OCI-LY7 (cell line): ENCODE measurements around the gene RUFY2.

Experiments used
- CTCF ChIP-seq: fragments of 200-600 bp; sonication (generic); conservative IDR thresholded peaks from 2 replicates; pipeline ENCODE4 v1.5.1; 2014; ENCODE audit warnings: mild to moderate bottlenecking, antibody characterized with exemption, low read length, moderate library complexity, mixed read lengths
- EZH2phosphoT487 ChIP-seq: fragments of 200-600 bp; sonication (generic); IDR thresholded peaks from 2 replicates; pipeline ENCODE4 v1.6.1; 2018; ENCODE audit warnings: low read depth, borderline replicate concordance, mild to moderate bottlenecking, mixed run types, antibody characterized with exemption, low read length, moderate library complexity, mixed read lengths

GRCh38 chr10:68362590-68362989 lies 44.5 kb downstream of the RUFY2 start:
- TF ChIP-seq CTCF (no peak), EZH2phosphoT487 (no peak)
